GM12892 (cell line): Measurements from ENCODE around the gene SLC25A30.

Experiments used
- POLR2A ChIP-seq: IDR thresholded peaks from 2 replicates; pipeline ENCODE4 v1.6.1; 2011; ENCODE audit warnings: low read depth, low read length, control low read depth
- POLR2AphosphoS5 ChIP-seq: IDR thresholded peaks from 2 replicates; pipeline ENCODE4 v1.6.1; 2011; ENCODE audit warnings: low read depth, low read length, control low read depth

- TF ChIP-seq POLR2A: no peak
- TF ChIP-seq POLR2AphosphoS5: no peak
Observed at GRCh38 chr13:45433381-45433790, 15.2 kb upstream of the SLC25A30 start.
